Measurements from ENCODE around the gene RPGRIP1.

DNA sequence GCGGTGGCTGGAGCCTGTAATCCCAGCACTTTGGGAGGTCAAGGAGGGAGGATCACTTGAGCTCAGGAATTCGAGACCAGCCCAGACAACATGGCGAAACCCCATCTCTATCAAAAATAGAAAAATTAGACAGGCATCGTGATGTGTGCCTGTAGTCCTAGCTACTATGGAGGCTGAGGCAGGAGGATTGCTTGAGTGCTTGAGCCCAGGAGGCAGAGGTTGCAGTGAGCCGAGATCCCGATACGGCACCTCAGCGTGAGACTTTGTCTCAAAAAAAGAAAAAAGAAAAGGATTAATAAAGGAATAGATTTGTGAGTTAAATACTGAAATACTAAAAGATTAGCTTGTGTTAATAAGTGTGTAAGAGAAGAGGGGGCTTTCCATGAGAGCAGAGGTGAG is 29.4 kb downstream of the RPGRIP1 start:
- TF ChIP-seq EZH2 (IDR thresholded peaks at IDR 0.05), result no peak
- TF ChIP-seq, protein P1, sequence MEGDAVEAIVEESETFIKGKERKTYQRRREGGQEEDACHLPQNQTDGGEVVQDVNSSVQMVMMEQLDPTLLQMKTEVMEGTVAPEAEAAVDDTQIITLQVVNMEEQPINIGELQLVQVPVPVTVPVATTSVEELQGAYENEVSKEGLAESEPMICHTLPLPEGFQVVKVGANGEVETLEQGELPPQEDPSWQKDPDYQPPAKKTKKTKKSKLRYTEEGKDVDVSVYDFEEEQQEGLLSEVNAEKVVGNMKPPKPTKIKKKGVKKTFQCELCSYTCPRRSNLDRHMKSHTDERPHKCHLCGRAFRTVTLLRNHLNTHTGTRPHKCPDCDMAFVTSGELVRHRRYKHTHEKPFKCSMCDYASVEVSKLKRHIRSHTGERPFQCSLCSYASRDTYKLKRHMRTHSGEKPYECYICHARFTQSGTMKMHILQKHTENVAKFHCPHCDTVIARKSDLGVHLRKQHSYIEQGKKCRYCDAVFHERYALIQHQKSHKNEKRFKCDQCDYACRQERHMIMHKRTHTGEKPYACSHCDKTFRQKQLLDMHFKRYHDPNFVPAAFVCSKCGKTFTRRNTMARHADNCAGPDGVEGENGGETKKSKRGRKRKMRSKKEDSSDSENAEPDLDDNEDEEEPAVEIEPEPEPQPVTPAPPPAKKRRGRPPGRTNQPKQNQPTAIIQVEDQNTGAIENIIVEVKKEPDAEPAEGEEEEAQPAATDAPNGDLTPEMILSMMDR (IDR thresholded peaks at IDR 0.05), result no peak

Data from neural progenitor cell (in vitro differentiated cells).